ENCODE measurements around the gene GPR141.

GRCh38 chr7:37671876-37672275 is 11.7 kb upstream of the GPR141 start:
- TF ChIP-seq POLR2AphosphoS5 (IDR thresholded peaks at IDR 0.05) = no peak
- no peak for TF ChIP-seq CTCF (IDR thresholded peaks at IDR 0.05)
- no peak for TF ChIP-seq POLR2A (IDR thresholded peaks at IDR 0.05)

All from suprapubic skin (tissue), 4 donors.